Stimulated activated CD4-positive, alpha-beta T cell treated with anti-CD3 and anti-CD28 coated beads, Interleukin-2, amount 100 ng/mL, for 4 hours (primary cell): ENCODE data around the gene ZNF667.
A peak's percentile ranks its signal among the peaks of the same experiment; 100 is the strongest.

Source experiments
- DNase-seq: peaks from one replicate; pipeline ENCODE4 v3.0.0-alpha.2; 2020; ENCODE audit warnings: low read depth

Gene ZNF667

GRCh38 chr19:56476651-56477428 is at the start of gene ZNF667:
TSS of gene ZNF667 (minus strand) at chr19:56477345. CDS start at chr19:56462370, 14,975 bp downstream.
- peak; percentile 35 for DNase-seq

GRCh38 chr19:56525214-56525860 is 48.2 kb upstream of the ZNF667 start:
- no peak for DNase-seq

- no peak for DNase-seq
Observed at GRCh38 chr19:56508290-56508778, 31.2 kb upstream of the ZNF667 start.

DNA sequence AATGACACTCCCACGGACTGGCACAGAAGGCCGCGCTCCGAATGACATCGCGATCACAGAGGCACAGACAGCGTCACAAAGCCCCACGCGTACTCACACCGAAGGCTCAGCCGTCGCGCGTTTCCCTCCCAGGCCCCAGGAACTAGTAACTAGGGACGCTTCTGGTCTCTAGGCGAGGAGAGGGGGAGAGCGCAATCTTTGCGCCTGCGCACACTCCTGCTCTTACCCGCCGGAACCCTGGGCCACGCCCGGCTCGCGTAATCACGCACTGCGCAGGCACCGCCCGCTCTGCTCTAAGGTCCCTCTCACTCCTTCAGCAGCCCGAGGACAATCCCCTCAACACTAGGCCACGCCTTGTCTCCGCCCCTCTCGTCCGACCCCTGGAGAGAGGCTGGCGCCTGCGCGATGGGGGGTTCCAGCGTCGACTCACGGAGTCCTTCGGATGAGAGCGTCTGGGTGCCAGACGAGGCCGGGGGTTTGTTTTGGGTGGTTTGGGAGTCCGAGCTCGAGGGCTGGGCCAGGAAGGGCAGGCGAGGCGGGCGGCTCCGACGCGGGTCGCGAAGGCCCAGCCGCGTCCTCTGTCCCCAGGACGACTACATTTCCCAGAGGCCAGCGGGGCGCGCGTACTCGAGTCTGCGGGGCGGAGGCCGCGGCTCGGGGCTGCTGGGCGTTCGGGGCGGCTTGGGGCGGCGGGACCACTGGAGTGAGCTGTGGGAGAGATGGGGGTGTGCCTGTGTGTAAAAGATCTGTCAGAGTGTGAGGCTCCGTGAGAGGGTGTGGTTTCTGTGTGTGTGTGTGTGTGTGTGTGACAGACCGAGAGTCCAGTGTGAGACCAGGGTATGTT is 30.5 kb upstream of the ZNF667 start, which contains the start of gene ZNF471:
TSS of gene ZNF471 (plus strand) at position 410 of the 844 bp plus-strand sequence. CDS start 3,717 bp downstream, outside the sequence.
- peak; percentile 75 for DNase-seq

- DNase-seq: no peak
Observed at GRCh38 chr19:56504581-56504980, 27.4 kb upstream of the ZNF667 start.

DNA sequence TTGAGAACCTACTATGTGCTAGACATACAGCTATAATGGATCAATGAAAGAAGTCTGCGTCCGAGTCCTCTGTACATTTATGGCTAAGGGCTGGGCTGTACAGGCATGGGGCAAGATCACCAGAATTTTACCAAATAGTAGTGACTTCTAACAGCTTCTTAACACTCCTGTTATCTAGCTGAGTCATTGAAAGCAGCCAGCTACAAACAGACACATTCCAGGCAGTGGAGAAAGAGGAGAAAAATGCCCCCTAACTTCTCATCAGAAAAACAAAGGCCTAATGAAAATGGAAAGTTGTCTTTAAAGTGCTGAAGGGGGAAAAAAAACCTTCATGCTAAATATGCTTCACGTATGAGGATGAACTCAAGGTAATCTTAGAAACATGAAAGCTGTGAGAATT is 14.3 kb upstream of the ZNF667 start:
- no peak for DNase-seq

- peak; percentile 53 for DNase-seq
Observed at GRCh38 chr19:56477429-56478338, 539 bp upstream of the ZNF667 start.

DNA sequence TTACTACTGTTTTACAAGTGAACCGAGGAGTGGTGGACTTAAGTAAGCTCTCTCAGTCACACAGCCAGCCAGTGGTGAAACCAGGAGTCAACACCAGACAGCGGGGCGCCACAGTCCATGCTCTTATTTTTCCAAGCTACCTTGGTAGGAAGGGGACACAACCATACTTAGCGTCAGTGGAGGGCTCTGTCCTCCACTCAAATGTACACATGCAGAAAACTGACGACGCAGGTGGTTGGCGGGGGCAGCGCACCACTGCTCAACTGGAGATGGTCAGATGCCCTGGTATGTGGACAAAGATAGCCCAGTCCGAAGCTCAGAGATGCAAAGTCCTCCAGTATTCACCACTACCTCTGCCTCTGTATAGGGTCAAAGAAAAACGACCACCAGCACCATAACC is 1.1 kb downstream of the ZNF667 start:
- DNase-seq: no peak

- DNase-seq: no peak
Observed at GRCh38 chr19:56474308-56474707, 2.8 kb downstream of the ZNF667 start.

- no peak for DNase-seq
Observed at GRCh38 chr19:56441206-56441792, 35.8 kb downstream of the ZNF667 start.

DNA sequence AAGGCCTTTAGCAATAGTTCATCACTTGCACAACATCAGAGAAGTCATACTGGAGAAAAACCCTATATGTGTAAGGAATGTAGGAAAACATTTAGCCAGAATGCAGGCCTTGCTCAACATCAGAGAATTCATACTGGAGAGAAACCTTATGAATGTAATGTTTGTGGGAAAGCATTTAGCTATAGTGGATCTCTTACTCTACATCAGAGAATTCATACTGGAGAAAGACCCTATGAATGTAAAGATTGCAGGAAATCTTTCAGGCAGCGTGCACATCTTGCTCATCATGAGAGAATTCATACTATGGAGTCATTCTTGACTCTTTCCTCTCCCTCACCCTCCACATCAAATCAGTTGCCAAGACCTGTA is 53.2 kb downstream of the ZNF667 start:
- no peak for DNase-seq

GRCh38 chr19:56423276-56423984 is 53.7 kb downstream of the ZNF667 start:
- DNase-seq: no peak

- no peak for DNase-seq
Observed at GRCh38 chr19:56405062-56405461, 72.1 kb downstream of the ZNF667 start.

DNA sequence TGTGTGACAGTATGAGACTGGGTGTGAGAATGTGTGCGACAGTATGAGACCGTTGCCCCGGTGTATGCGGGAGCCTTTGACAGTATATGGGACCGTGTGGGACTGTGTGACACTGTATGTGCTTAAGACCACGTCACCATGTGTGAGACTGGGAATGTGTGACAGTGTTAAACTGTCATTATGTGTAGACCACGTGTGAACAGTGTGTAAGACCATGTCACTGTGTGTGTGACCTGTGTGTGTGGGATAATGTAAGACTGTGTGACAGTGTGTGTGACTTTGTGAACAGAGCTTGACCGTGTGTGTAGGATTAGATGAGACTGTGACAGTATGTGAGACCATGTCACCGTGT is 72.5 kb downstream of the ZNF667 start:
- DNase-seq: no peak

DNA sequence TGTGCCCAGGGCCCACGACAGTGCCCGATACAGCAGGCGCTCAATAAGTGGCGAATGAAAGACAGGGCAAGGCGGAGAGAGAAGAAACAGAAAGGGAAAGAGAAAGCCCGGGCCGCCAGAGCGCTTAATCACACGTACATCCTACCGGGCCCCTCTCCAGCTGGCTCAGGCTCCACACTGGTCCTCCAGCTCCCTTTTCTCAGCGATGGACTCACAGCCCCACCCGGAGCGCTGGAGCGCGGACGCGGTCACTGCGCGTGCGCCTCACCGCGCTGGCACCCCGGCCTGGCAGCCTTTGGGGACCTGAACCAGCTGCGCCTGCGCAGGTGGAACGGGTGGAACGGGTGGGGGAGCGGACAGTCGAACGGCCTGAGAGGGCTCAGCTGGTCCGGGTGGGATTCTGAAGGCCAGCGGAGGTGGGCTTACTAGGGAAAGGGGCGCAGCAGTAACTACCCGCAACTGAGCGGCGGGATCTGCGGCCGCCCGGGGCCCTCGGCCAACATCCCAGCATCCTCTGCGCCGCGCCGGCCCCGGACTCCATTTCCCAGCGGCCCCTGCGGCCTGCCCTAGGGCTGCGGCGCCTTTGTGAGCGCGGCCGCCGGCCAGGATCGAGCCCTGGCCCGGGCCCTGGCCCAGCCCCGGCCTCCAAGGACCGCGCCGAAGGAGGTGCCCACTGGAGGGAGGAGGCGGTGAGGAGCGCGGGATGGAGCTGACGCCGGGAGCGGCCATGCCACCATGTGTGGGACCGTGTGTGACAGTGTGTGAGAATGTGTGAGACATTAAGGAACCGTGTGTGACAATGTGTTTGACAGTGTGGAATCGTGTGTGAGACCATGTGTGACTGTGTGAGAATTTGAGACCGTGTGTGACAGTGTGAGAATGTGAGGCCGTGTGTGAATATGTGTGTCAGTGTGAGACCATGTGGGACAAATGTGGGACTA is 73.1 kb downstream of the ZNF667 start, which contains the start of gene ZNF583:
TSS of gene ZNF583 (plus strand) at position 569 of the 941 bp plus-strand sequence. CDS start 2,783 bp downstream, outside the sequence.
- DNase-seq: peak; percentile 83

- DNase-seq: no peak
Observed at GRCh38 chr19:56403261-56403660, 73.9 kb downstream of the ZNF667 start.

GRCh38 chr19:56400485-56400884 is 76.7 kb downstream of the ZNF667 start:
- DNase-seq: no peak

GRCh38 chr19:56398809-56399208 is 78.3 kb downstream of the ZNF667 start:
- DNase-seq: no peak
